ENCODE results near the gene LMAN1L. TPM values are rescaled to one million over a fixed set of nuclear protein-coding genes. Genes with fewer than 3 reads are reported as not detected.

Gene LMAN1L
- total and polyA plus RNA-seq, 9 donors: not detected

DNA sequence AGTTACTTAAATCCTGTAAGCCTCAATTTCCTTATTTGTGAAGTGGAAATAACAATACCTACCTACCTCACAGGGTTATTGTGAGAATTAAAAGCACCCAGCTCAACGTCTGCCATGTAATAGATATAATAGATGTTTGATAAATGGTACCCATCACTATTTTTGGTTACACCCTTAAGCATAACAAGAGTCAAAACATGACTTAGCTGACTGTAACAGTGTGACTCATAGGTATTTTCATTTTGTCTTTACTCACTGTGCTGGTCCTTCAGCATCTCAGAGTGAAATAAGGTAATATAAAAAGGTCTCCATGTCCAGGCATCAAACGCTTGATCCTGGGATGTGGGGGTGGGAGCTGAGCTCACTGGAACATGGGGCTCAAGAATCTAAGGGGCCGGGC lies 16.9 kb downstream of the LMAN1L start:
- no peaks in the 10 kb centered on the region for H3K36me3 ChIP-seq
- no peaks in the 10 kb centered on the region for H3K9me3 ChIP-seq
- H3K27me3 ChIP-seq: no peaks in the 10 kb centered on the region
- no peak overlapping the region for H3K27ac ChIP-seq
- no peak for DNase-seq
- TF ChIP-seq POLR2A (IDR thresholded peaks at IDR 0.05) (no peak), EP300 (IDR thresholded peaks at IDR 0.05) (no peak)
- TF ChIP-seq, protein P1, sequence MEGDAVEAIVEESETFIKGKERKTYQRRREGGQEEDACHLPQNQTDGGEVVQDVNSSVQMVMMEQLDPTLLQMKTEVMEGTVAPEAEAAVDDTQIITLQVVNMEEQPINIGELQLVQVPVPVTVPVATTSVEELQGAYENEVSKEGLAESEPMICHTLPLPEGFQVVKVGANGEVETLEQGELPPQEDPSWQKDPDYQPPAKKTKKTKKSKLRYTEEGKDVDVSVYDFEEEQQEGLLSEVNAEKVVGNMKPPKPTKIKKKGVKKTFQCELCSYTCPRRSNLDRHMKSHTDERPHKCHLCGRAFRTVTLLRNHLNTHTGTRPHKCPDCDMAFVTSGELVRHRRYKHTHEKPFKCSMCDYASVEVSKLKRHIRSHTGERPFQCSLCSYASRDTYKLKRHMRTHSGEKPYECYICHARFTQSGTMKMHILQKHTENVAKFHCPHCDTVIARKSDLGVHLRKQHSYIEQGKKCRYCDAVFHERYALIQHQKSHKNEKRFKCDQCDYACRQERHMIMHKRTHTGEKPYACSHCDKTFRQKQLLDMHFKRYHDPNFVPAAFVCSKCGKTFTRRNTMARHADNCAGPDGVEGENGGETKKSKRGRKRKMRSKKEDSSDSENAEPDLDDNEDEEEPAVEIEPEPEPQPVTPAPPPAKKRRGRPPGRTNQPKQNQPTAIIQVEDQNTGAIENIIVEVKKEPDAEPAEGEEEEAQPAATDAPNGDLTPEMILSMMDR (IDR thresholded peaks at IDR 0.05): no peak
- peaks cover 3% of the 10 kb centered on the region for H3K4me1 ChIP-seq (ENCODE audit: insufficient read depth)
- 42 to 63% (median 53%) methylated on average over 3 of the region's 3 CpGs for WGBS, 3 donors
- intact Hi-C loops (cut with DNase I): no loop called here
- H3K4me3 ChIP-seq: no peak overlapping the region

DNA sequence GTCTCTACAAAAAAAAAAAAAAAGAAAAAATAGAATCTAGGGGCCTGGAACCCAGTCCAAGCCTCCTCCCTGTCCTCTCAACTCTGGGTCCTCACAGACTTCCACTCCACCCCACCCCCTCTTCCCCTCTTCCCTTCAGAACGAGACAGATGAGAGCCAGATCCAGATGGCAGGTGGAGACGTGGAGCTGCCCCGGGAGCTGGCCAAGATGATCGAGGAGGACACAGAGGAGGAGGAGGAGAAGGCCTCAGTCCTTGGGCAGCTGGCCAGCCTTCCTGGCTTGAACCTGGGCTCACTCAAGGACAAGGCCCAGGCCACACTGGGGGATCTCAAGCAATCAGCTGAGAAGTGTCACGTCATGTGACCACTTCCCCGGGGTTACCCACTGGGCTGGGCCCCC lies 17.4 kb downstream of the LMAN1L start:
- intact Hi-C loops (cut with DNase I): no loop called here
- H3K27ac ChIP-seq: no peak overlapping the region
- H3K4me1 ChIP-seq (ENCODE audit: insufficient read depth): peaks cover 3% of the 10 kb centered on the region
- no peak overlapping the region for H3K4me3 ChIP-seq
- no peak for DNase-seq
- H3K36me3 ChIP-seq: no peaks in the 10 kb centered on the region
- H3K9me3 ChIP-seq: no peaks in the 10 kb centered on the region
- TF ChIP-seq EP300 (IDR thresholded peaks at IDR 0.05) (no peak), POLR2A (IDR thresholded peaks at IDR 0.05) (no peak)
- TF ChIP-seq, protein P1 (IDR thresholded peaks at IDR 0.05): no peak
- no peaks in the 10 kb centered on the region for H3K27me3 ChIP-seq
- WGBS, 3 donors: 13 to 25% (median 14%) methylated on average over 6 of the region's 6 CpGs

DNA sequence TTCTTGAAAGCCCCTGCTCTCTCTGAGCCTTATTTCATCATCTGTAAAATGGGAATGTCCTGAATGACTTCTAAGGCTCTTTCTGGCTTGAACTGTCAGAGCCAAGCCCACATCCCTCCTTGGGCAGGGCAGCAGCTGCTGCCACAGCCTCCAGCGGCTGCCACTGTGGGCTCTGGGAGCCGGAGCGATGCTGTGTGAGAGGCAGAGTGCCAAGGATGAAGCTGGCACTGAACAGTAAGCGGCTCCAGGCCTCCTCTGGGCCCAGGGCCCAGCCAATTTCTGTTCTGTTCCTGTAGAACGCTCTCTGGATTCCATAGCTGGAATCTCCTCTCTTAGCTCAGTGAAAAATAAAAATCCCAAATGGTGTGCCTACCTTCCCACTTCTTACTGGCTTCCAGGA lies 18.2 kb downstream of the LMAN1L start:
- DNase-seq: no peak
- Histone ChIP-seq H3K27ac (no peak overlapping the region), H3K36me3 (no peaks in the 10 kb centered on the region), H3K4me1 (ENCODE audit: insufficient read depth) (peaks cover 3% of the 10 kb centered on the region), H3K27me3 (no peaks in the 10 kb centered on the region), H3K4me3 (no peak overlapping the region), H3K9me3 (no peaks in the 10 kb centered on the region)
- intact Hi-C loops (cut with DNase I): no loop called here
- TF ChIP-seq, protein P1 (IDR thresholded peaks at IDR 0.05): no peak
- TF ChIP-seq EP300 (IDR thresholded peaks at IDR 0.05) (no peak), POLR2A (IDR thresholded peaks at IDR 0.05) (no peak)
- 67 to 85% (median 76%) methylated on average over 5 of the region's 5 CpGs for WGBS, 3 donors

DNA sequence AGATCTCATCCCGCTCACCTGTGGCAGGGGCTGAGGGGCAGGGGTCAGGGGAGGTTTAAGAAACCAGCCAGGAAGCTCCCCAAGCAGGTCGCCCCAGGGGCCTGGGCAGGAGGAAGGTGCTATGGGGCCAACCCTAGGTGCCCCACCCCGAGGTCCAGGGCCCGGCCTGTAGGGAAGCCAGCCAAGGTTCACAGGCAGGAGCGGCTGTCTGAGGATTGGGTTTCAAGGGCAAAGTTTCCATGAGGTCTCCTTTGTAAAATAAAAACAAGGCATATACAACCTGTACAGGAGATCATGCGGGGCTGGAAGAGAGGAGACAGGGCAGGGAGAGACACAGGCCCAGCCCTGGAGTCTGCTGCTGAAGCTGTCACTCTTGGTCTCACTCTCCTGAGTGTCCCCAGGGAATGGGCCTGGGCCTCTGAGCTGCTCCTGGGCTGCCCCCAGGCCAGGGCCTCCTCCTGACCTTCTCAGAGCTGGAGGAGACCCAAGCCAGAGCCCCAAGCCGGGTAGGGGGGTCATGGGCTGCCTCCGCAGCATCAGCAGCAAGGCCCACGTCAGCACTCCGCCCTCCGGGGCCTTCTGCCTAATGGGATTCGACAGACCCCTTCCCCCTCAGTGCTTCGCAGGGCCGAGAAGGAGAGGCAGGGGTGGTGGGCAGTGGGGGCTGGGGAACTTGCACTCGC lies 19.3 kb downstream of the LMAN1L start:
- WGBS, 3 donors: 59 to 68% (median 63%) methylated on average over 15 of the region's 15 CpGs
- intact Hi-C loops (cut with DNase I): no loop called here
- Histone ChIP-seq H3K36me3 (no peaks in the 10 kb centered on the region), H3K4me1 (ENCODE audit: insufficient read depth) (no peaks in the 10 kb centered on the region), H3K27me3 (no peaks in the 10 kb centered on the region), H3K9me3 (no peaks in the 10 kb centered on the region), H3K27ac (no peak overlapping the region), H3K4me3 (no peak overlapping the region)
- no peak for TF ChIP-seq EP300 (IDR thresholded peaks at IDR 0.05)
- TF ChIP-seq, protein P1 (IDR thresholded peaks at IDR 0.05): no peak
- no peak for TF ChIP-seq POLR2A (IDR thresholded peaks at IDR 0.05)
- DNase-seq: no peak

All from ovary (tissue), 9 donors.